Aorta (tissue), 5 donors: Measurements from ENCODE around the gene TMEM41A. TPM values are rescaled to one million over a fixed set of nuclear protein-coding genes. Genes with fewer than 3 reads are reported as not detected.

ENCODE experiments used
- ATAC-seq: fragments of 200-7000 bp; cut with Tn5 transposase; one replicate; pipeline ENCODE4 v1.9.1; 2022; ENCODE audit warnings: moderate library complexity; ENCODE audit not compliant: low FRiP score
- DNase-seq, 2 donors: peaks; one replicate each; pipeline ENCODE4 v3.0.0-alpha.2; 2020
- H3K27ac ChIP-seq, 2 donors: one replicate each; pipeline ENCODE4 v1.5.1; 2013; ENCODE audit warnings: low read length in 2 of 2, mild to moderate bottlenecking in 2 of 2, moderate library complexity in 2 of 2, control low read depth in 1 of 2, inconsistent platforms in 1 of 2, low read depth in 1 of 2
- H3K27me3 ChIP-seq, 2 donors: one replicate each; pipeline ENCODE4 v1.6.1; 2013; ENCODE audit warnings: control low read depth in 1 of 2, low read length in 1 of 2, mild to moderate bottlenecking in 1 of 2, moderate library complexity in 1 of 2; ENCODE audit not compliant: insufficient read depth in 2 of 2, control insufficient read depth in 1 of 2
- H3K36me3 ChIP-seq, 2 donors: one replicate each; pipeline ENCODE4 v1.6.1; 2013; ENCODE audit warnings: control low read depth in 1 of 2, low read length in 1 of 2, mild to moderate bottlenecking in 1 of 2; ENCODE audit not compliant: insufficient read depth in 2 of 2, control insufficient read depth in 1 of 2
- H3K4me1 ChIP-seq, 2 donors: one replicate each; pipeline ENCODE4 v1.6.1; 2013; ENCODE audit warnings: low read length in 2 of 2, control low read depth in 1 of 2, mild to moderate bottlenecking in 1 of 2, moderate library complexity in 1 of 2; ENCODE audit not compliant: insufficient read depth in 2 of 2, control insufficient read depth in 1 of 2
- H3K4me3 ChIP-seq, 2 donors: one replicate each; pipeline ENCODE4 v1.5.1; 2013; ENCODE audit warnings: low read length in 2 of 2, control low read depth in 1 of 2, mild to moderate bottlenecking in 1 of 2
- H3K9me3 ChIP-seq: one replicate; pipeline ENCODE4 v1.6.1; 2013; ENCODE audit warnings: mild to moderate bottlenecking, low read length; ENCODE audit not compliant: control insufficient read depth
- WGBS, 2 donors: extraction: QIAGEN DNeasy Blood & Tissue Kit; methylation state at CpG; one replicate each; pipeline ENCODE4 v1.1.7; 2013; 5-methylcytosine and 5-hydroxymethylcytosine counted together
- intact Hi-C, 2 donors: fragments of 100-400 bp; cut with DNase I; formaldehyde crosslinking; loops; one replicate each; pipeline versions ENCODE4 v1.14.2 to v1.15.0; 2022
- long read RNA-seq, 2 donors: library from polyadenylated mRNA; unstranded; transcript quantifications; one replicate each; pipeline ENCODE4 v2.0.0, GENCODE V29; 2020 to 2021
- polyA plus RNA-seq, 2 donors: library from polyadenylated mRNA; stranded (reverse); fragments of 200-250 nt; gene quantifications; one replicate each; pipeline ENCODE4 v1.2.3, GENCODE V29; 2013
- total RNA-seq, 2 donors: library from RNA; stranded (reverse); fragmentation: NEBNext Ultra II Directional; extraction: Animal tissue kit (Norgen Biotek cat#: 25700); gene quantifications; one replicate each; pipeline ENCODE4 v1.2.1, GENCODE V29; 2021
- donor health status: healthy with polysubstance abuse.
- donor health status: Bipolar disorder and iron deficiency.
- donor health status: DM: no; HTN: no; CAD: no.
- donor health status: DM: no; HTN: no; CAD: no.
- donor health status: DM: yes; HTN: yes; CAD: no.

TMEM41A gene
- total RNA-seq (10 to 100 TPM; 13.2 to 15.6 TPM), polyA plus RNA-seq (1 to 10 TPM; 5.4 to 8.8 TPM)
- long read RNA-seq, donor 1, transcript TMEM41A-203 (5 exons, 2,827 nt), result major isoform, 21 of 34 reads
- long read RNA-seq, donor 1, partial matches to known transcripts, result 4 of 34 reads
- long read RNA-seq, donor 1, other reads (novel, unspliced or antisense), result 9 of 34 reads
- long read RNA-seq, donor 2, partial matches to known transcripts, result 2 of 14 reads
- long read RNA-seq, donor 2, other reads (novel, unspliced or antisense), result 8 of 14 reads

GRCh38 chr3:185498503-185499396 is at the start of gene TMEM41A:
TMEM41A (minus strand) TSS chr3:185499035; CDS start chr3:185498961, 74 bp downstream.
- H3K9me3 ChIP-seq, result no peaks in the 10 kb centered on the region
- peak within 1 kb of the TSS; percentile 58 to 63 for H3K4me3 ChIP-seq
- DNase-seq, result peak; percentile 96 to 98
- H3K27me3 ChIP-seq, result no peaks in the 10 kb centered on the region
- 1% methylated on average over 79 to 82 of the region's 82 CpGs for WGBS, 2 donors
- no peaks in the 10 kb centered on the region for H3K4me1 ChIP-seq
- H3K36me3 ChIP-seq, result peaks cover 0 to 1% of the 10 kb centered on the region in 2 donors
- peak; percentile 99 for ATAC-seq
- intact Hi-C loops, result loop anchor here in 1 of 2 donors (5.0 kb wide), 1 partner anchor 59 kb away; no protein-coding TSS in a partner anchor
- peak within 1 kb of the TSS in 1 of 2 donors; percentile 30 for H3K27ac ChIP-seq

- Histone ChIP-seq H3K4me3 (no peak overlapping the region), H3K4me1 (no peaks in the 10 kb centered on the region), H3K36me3 (no peaks in the 10 kb centered on the region), H3K27ac (no peak overlapping the region), H3K9me3 (no peaks in the 10 kb centered on the region), H3K27me3 (no peaks in the 10 kb centered on the region)
- no peak for ATAC-seq
- intact Hi-C loops, result no loop called here
- DNase-seq, result no peak
- WGBS, 2 donors, result 82 to 83% methylated on average over 7 of the region's 7 CpGs
Measured at GRCh38 chr3:185540695-185541094, 41.9 kb upstream of the TMEM41A start.

- no peaks in the 10 kb centered on the region for H3K9me3 ChIP-seq
- no peaks in the 10 kb centered on the region for H3K27me3 ChIP-seq
- 68 to 71% methylated on average over 2 of the region's 2 CpGs for WGBS, 2 donors
- H3K36me3 ChIP-seq, result no peaks in the 10 kb centered on the region
- intact Hi-C loops, result no loop called here
- no peaks in the 10 kb centered on the region for H3K4me1 ChIP-seq
- DNase-seq (no peak), ATAC-seq (no peak)
- no peak overlapping the region for H3K4me3 ChIP-seq
- H3K27ac ChIP-seq, result no peak overlapping the region
Measured at GRCh38 chr3:185539934-185540333, 41.1 kb upstream of the TMEM41A start.

- H3K9me3 ChIP-seq, result no peaks in the 10 kb centered on the region
- peak in 1 of 2 donors; percentile 62 for DNase-seq
- H3K4me3 ChIP-seq, result no peak overlapping the region
- peak; percentile 48 for ATAC-seq
- intact Hi-C loops, result no loop called here
- 62 to 67% methylated on average over 9 of the region's 9 CpGs for WGBS, 2 donors
- H3K36me3 ChIP-seq, result no peaks in the 10 kb centered on the region
- H3K4me1 ChIP-seq, result no peaks in the 10 kb centered on the region
- no peak overlapping the region for H3K27ac ChIP-seq
- H3K27me3 ChIP-seq, result no peaks in the 10 kb centered on the region
Measured at GRCh38 chr3:185537369-185537970, 38.6 kb upstream of the TMEM41A start.

- intact Hi-C loops, result no loop called here
- no peaks in the 10 kb centered on the region for H3K4me1 ChIP-seq
- DNase-seq, result no peak
- no peaks in the 10 kb centered on the region for H3K9me3 ChIP-seq
- no peak for ATAC-seq
- H3K27ac ChIP-seq, result no peak overlapping the region
- no peak overlapping the region for H3K4me3 ChIP-seq
- 88 to 89% methylated on average over 2 of the region's 2 CpGs for WGBS, 2 donors
- H3K36me3 ChIP-seq, result no peaks in the 10 kb centered on the region
- no peaks in the 10 kb centered on the region for H3K27me3 ChIP-seq
Measured at GRCh38 chr3:185534511-185534910, 35.7 kb upstream of the TMEM41A start.

GRCh38 chr3:185532901-185533300 is 34.1 kb upstream of the TMEM41A start:
- Histone ChIP-seq H3K36me3 (no peaks in the 10 kb centered on the region), H3K27me3 (no peaks in the 10 kb centered on the region), H3K27ac (no peak overlapping the region), H3K4me1 (no peaks in the 10 kb centered on the region), H3K9me3 (no peaks in the 10 kb centered on the region), H3K4me3 (no peak overlapping the region)
- 49 to 58% methylated on average over 5 of the region's 5 CpGs for WGBS, 2 donors
- DNase-seq (no peak), ATAC-seq (no peak)
- intact Hi-C loops, result no loop called here

GRCh38 chr3:185530856-185531255 is 32.0 kb upstream of the TMEM41A start:
- no peak for ATAC-seq
- H3K36me3 ChIP-seq, result no peaks in the 10 kb centered on the region
- no peak overlapping the region for H3K27ac ChIP-seq
- H3K27me3 ChIP-seq, result no peaks in the 10 kb centered on the region
- H3K4me3 ChIP-seq, result no peak overlapping the region
- WGBS, 2 donors, result 59 to 60% methylated on average over 5 of the region's 5 CpGs
- intact Hi-C loops, result no loop called here
- no peaks in the 10 kb centered on the region for H3K9me3 ChIP-seq
- no peaks in the 10 kb centered on the region for H3K4me1 ChIP-seq
- no peak for DNase-seq

GRCh38 chr3:185528532-185528931 is 29.7 kb upstream of the TMEM41A start:
- no peaks in the 10 kb centered on the region for H3K4me1 ChIP-seq
- no peaks in the 10 kb centered on the region for H3K9me3 ChIP-seq
- no peak overlapping the region for H3K4me3 ChIP-seq
- intact Hi-C loops, result no loop called here
- no peaks in the 10 kb centered on the region for H3K27me3 ChIP-seq
- DNase-seq, result no peak
- 88 to 89% methylated on average over 6 of the region's 6 CpGs for WGBS, 2 donors
- no peak for ATAC-seq
- no peaks in the 10 kb centered on the region for H3K36me3 ChIP-seq
- H3K27ac ChIP-seq, result no peak overlapping the region
